SU-DHL-6 (cell line): Measurements from ENCODE around the gene GP5.

ENCODE experiments used
- H2AFZ ChIP-seq: fragments of 200-600 bp; sonication (generic); 2 replicates; pipeline ENCODE4 v1.6.1; 2014; ENCODE audit warnings: low read depth, mild to moderate bottlenecking, moderate library complexity, mixed read lengths, antibody characterized with exemption, low read length; ENCODE audit not compliant: severe bottlenecking
- H3F3A ChIP-seq: fragments of 200-600 bp; shearing (Covaris generic); 2 replicates; pipeline ENCODE4 v1.6.0; 2016; ENCODE audit warnings: antibody characterized with exemption, mild to moderate bottlenecking; ENCODE audit not compliant: insufficient read depth
- H3K27ac ChIP-seq: fragments of 200-600 bp; sonication (generic); 2 replicates; pipeline ENCODE4 v1.5.1; 2016; ENCODE audit warnings: low read depth, mild to moderate bottlenecking, low read length, moderate library complexity, mixed read lengths
- H3K27me3 ChIP-seq: fragments of 200-600 bp; sonication (generic), shearing (Covaris generic); 2 replicates; pipeline ENCODE4 v1.6.0; 2014; ENCODE audit warnings: mild to moderate bottlenecking, low read length
- H3K36me3 ChIP-seq: fragments of 200-600 bp; sonication (generic); 2 replicates; pipeline ENCODE4 v1.6.1; 2014; ENCODE audit warnings: mild to moderate bottlenecking, low read length, mixed read lengths
- H3K4me2 ChIP-seq: fragments of 300-600, 200-600 bp; shearing (Covaris generic), sonication (generic); 2 replicates; pipeline ENCODE4 v1.6.0; 2014; ENCODE audit warnings: low read length, low read depth, mild to moderate bottlenecking; ENCODE audit not compliant: poor library complexity, severe bottlenecking
- H3K4me3 ChIP-seq: fragments of 200-600 bp; sonication (generic); 2 replicates; pipeline ENCODE4 v1.5.1; 2014; ENCODE audit warnings: antibody characterized with exemption, low read length, mild to moderate bottlenecking, mixed read lengths; ENCODE audit not compliant: insufficient read depth, poor library complexity, severe bottlenecking
- H3K79me2 ChIP-seq: fragments of 200-600 bp; sonication (generic); 2 replicates; pipeline ENCODE4 v1.6.1; 2014; ENCODE audit warnings: mild to moderate bottlenecking, low read length, moderate library complexity; ENCODE audit not compliant: insufficient read depth
- H3K9ac ChIP-seq: fragments of 200-600 bp; sonication (generic); 2 replicates; pipeline ENCODE4 v1.7.0; 2014; ENCODE audit warnings: mild to moderate bottlenecking, low read length
- H3K9me2 ChIP-seq: fragments of 200-600 bp; sonication (generic); replicated peaks from 2 replicates; pipeline ENCODE4 v1.6.1; 2014; ENCODE audit warnings: low read length; ENCODE audit not compliant: insufficient read depth
- H3K9me3 ChIP-seq: fragments of 200-600 bp; sonication (generic); 2 replicates; pipeline ENCODE4 v1.6.1; 2014; ENCODE audit warnings: low read length, mixed read lengths; ENCODE audit not compliant: insufficient read depth
- H4K20me1 ChIP-seq: fragments of 200-600 bp; sonication (generic); 2 replicates; pipeline ENCODE4 v1.6.1; 2014; ENCODE audit warnings: low read depth, mild to moderate bottlenecking, antibody characterized with exemption, low read length, moderate library complexity, mixed read lengths
- EZH2phosphoT487 ChIP-seq: fragments of 200-600 bp; sonication (generic), shearing (Covaris generic); conservative IDR thresholded peaks from 2 replicates; pipeline ENCODE4 v1.6.1; 2018; ENCODE audit warnings: mild to moderate bottlenecking, antibody characterized with exemption, low read length, moderate library complexity, mixed read lengths
- TF ChIP-seq, protein P1 (sequence below): fragments of 200-600 bp; sonication (generic); IDR thresholded peaks from one replicate; pipeline ENCODE4 v1.5.1; 2017; ENCODE audit warnings: antibody characterized with exemption, mild to moderate bottlenecking, low read length, moderate library complexity; ENCODE audit not compliant: insufficient read depth, poor library complexity, severe bottlenecking

Gene GP5

DNA sequence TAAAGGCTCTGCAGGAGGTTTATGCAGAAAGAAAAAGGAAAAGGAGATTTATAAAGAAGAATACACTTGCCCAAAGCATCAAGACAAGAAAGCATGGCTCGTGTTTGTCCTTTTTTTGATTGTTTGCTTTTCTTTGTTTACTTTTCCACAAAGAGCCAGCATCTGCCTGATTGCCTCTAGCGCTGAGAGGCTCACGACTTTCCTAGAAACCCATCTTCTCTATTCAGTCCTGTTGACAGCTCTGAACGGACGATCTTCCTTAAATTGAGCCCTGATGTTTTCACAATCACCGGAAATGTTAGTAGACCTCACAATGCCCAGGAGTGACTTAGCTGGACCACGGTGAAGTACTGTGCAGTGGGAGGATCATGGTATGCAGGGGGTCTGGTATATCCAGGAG lies 12.4 kb downstream of the GP5 start:
- Histone ChIP-seq H3K9me2 (no peaks in the 10 kb centered on the region), H3K4me3 (no peak overlapping the region), H4K20me1 (no peaks in the 10 kb centered on the region), H3K4me2 (no peak overlapping the region), H3K9me3 (0 out of 2 replicates have a peak, but pooled peaks cover 3% of the 10 kb centered on the region), H3K27ac (no peak overlapping the region), H3K9ac (no peak overlapping the region), H3K36me3 (no peaks in the 10 kb centered on the region), H2AFZ (no peak overlapping the region), H3F3A (no peaks in the 10 kb centered on the region), H3K79me2 (no peaks in the 10 kb centered on the region), H3K27me3 (no peaks in the 10 kb centered on the region)
- TF ChIP-seq, protein P1, sequence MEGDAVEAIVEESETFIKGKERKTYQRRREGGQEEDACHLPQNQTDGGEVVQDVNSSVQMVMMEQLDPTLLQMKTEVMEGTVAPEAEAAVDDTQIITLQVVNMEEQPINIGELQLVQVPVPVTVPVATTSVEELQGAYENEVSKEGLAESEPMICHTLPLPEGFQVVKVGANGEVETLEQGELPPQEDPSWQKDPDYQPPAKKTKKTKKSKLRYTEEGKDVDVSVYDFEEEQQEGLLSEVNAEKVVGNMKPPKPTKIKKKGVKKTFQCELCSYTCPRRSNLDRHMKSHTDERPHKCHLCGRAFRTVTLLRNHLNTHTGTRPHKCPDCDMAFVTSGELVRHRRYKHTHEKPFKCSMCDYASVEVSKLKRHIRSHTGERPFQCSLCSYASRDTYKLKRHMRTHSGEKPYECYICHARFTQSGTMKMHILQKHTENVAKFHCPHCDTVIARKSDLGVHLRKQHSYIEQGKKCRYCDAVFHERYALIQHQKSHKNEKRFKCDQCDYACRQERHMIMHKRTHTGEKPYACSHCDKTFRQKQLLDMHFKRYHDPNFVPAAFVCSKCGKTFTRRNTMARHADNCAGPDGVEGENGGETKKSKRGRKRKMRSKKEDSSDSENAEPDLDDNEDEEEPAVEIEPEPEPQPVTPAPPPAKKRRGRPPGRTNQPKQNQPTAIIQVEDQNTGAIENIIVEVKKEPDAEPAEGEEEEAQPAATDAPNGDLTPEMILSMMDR = no peak
- TF ChIP-seq EZH2phosphoT487 = no peak

DNA sequence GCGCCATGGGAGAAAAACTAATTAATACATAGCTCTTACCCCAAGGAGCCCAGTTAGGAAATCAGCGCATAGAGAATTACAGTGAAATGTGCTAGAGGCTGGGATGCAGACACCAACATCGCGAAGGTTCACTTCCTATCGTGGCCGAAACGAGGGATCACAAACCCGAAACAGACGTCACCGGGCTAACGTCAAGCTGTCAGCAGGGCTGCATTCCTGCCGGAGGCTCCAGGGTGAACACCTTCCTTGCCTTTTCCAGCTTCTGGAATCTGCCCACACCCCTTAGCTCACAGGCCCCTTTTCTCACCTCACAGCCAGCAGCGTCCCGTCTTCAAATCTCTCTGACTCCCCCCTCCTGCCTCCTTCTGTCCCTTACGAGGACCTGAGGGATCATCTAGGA lies 13.0 kb downstream of the GP5 start:
- no peak overlapping the region for H3K4me2 ChIP-seq
- no peaks in the 10 kb centered on the region for H3K36me3 ChIP-seq
- no peaks in the 10 kb centered on the region for H3K79me2 ChIP-seq
- no peak overlapping the region for H3K4me3 ChIP-seq
- H3K27me3 ChIP-seq = no peaks in the 10 kb centered on the region
- H2AFZ ChIP-seq = no peak overlapping the region
- H4K20me1 ChIP-seq = no peaks in the 10 kb centered on the region
- H3F3A ChIP-seq = no peaks in the 10 kb centered on the region
- H3K9ac ChIP-seq = no peak overlapping the region
- H3K9me3 ChIP-seq = 0 out of 2 replicates have a peak, but pooled peaks cover 3% of the 10 kb centered on the region
- TF ChIP-seq EZH2phosphoT487 = no peak
- TF ChIP-seq, protein P1 = no peak
- no peaks in the 10 kb centered on the region for H3K9me2 ChIP-seq
- no peak overlapping the region for H3K27ac ChIP-seq

DNA sequence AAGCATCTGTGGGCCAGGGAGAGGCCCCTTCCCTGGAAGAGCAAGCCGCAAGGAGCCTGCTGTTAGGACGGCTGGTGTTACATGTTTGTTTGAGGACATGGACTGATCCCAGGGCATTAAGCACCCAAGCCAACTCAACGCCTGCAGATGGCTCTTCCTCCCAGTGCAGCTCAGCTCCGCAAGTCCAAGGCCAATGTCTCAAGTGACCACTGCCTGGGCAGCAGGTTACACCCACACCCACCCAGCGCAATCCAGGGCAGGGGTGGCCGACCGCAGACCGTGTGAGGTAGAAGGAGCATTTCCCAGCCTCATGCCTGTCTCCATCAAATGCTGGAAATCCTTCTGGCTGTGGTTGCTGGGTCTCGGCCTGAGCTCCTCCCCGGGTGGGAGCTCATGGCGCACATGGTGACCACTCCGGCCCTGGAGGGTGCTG lies 14.5 kb downstream of the GP5 start:
- no peaks in the 10 kb centered on the region for H3K36me3 ChIP-seq
- H3K4me3 ChIP-seq = no peak overlapping the region
- H3K9ac ChIP-seq = no peak overlapping the region
- H3K9me2 ChIP-seq = no peaks in the 10 kb centered on the region
- no peak overlapping the region for H2AFZ ChIP-seq
- H3K27me3 ChIP-seq = no peaks in the 10 kb centered on the region
- H3K9me3 ChIP-seq = no peaks in the 10 kb centered on the region
- H4K20me1 ChIP-seq = no peaks in the 10 kb centered on the region
- H3K27ac ChIP-seq = no peak overlapping the region
- no peaks in the 10 kb centered on the region for H3F3A ChIP-seq
- no peaks in the 10 kb centered on the region for H3K79me2 ChIP-seq
- H3K4me2 ChIP-seq = no peak overlapping the region
- TF ChIP-seq, protein P1 = no peak
- no peak for TF ChIP-seq EZH2phosphoT487
